Neural progenitor cell (in vitro differentiated cells): ENCODE data around the gene NPY2R.

Source experiments
- EZH2 ChIP-seq: fragments of 200-600 bp; sonication (generic); IDR thresholded peaks from 2 replicates; pipeline ENCODE4 v1.6.1; 2017; ENCODE audit warnings: antibody characterized with exemption, mild to moderate bottlenecking, moderate library complexity
- EZH2phosphoT487 ChIP-seq: fragments of 200-600 bp; sonication (generic); IDR thresholded peaks from 2 replicates; pipeline ENCODE4 v1.6.1; 2017; ENCODE audit warnings: antibody characterized with exemption
- TF ChIP-seq, protein P1 (sequence below): fragments of 200-600 bp; sonication (generic); IDR thresholded peaks from 2 replicates; pipeline ENCODE4 v1.5.1; 2017; ENCODE audit warnings: antibody characterized with exemption, mild to moderate bottlenecking

DNA sequence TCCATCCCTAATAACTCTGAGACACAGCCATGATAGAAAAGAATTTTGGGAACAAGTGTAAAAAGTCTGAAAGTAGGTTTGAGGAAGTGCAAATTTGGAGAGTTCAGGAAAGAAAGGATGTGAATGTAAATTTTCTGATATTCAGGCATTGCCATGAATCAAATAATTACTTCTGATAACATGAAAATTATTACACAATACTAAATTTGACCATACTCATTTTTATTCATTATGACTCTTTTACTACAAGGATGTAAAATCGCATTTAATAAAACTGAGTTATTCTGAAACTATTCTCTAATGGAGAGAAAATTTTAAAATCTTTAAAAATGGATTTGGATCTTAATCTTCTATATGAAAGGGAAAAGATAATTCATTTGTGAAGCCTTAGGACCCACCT lies 33.8 kb upstream of the NPY2R start:
- TF ChIP-seq, protein P1, sequence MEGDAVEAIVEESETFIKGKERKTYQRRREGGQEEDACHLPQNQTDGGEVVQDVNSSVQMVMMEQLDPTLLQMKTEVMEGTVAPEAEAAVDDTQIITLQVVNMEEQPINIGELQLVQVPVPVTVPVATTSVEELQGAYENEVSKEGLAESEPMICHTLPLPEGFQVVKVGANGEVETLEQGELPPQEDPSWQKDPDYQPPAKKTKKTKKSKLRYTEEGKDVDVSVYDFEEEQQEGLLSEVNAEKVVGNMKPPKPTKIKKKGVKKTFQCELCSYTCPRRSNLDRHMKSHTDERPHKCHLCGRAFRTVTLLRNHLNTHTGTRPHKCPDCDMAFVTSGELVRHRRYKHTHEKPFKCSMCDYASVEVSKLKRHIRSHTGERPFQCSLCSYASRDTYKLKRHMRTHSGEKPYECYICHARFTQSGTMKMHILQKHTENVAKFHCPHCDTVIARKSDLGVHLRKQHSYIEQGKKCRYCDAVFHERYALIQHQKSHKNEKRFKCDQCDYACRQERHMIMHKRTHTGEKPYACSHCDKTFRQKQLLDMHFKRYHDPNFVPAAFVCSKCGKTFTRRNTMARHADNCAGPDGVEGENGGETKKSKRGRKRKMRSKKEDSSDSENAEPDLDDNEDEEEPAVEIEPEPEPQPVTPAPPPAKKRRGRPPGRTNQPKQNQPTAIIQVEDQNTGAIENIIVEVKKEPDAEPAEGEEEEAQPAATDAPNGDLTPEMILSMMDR, result no peak
- TF ChIP-seq EZH2 (no peak), EZH2phosphoT487 (no peak)
